GM21717 (cell line): ENCODE results near the gene SPSB1.

Experiments used
- ATAC-seq: cut with Tn5 transposase; IDR thresholded peaks from one replicate; pipeline ENCODE4 v1.9.1; 2021; ENCODE audit warnings: mild to moderate bottlenecking, moderate library complexity; ENCODE audit not compliant: unreplicated experiment

Gene SPSB1

DNA sequence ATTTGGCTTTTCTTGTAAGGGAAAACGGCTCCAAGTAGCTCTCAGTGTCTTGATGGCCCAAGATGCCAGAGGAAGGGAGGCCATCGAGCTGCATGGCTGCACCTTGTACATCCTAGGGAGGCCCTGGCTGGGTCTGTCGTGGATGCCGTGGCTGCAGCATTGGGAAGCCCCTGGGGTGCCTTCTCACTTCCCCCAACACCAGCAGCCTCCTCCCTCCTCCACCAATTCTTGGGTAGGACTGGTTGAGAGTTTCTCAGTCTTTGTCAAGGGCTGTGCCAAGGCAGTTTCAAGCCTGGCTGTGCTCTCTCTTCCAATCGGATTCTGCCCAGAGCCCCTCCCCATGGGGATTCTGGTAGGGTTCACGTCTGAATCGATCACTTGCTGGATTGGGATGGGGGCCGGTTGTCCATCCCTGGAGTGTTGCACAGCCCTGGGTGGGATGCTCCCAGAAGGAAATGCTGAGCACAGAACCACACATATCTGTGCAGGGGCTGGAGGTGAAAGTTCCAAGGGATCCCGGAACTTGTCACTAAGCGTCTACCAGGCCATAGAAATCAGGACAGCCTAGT is 14.0 kb upstream of the SPSB1 start:
- ATAC-seq: no peak

- ATAC-seq: no peak
These were observed 13.4 kb upstream of the SPSB1 start for GRCh38 chr1:9279172-9279840.

DNA sequence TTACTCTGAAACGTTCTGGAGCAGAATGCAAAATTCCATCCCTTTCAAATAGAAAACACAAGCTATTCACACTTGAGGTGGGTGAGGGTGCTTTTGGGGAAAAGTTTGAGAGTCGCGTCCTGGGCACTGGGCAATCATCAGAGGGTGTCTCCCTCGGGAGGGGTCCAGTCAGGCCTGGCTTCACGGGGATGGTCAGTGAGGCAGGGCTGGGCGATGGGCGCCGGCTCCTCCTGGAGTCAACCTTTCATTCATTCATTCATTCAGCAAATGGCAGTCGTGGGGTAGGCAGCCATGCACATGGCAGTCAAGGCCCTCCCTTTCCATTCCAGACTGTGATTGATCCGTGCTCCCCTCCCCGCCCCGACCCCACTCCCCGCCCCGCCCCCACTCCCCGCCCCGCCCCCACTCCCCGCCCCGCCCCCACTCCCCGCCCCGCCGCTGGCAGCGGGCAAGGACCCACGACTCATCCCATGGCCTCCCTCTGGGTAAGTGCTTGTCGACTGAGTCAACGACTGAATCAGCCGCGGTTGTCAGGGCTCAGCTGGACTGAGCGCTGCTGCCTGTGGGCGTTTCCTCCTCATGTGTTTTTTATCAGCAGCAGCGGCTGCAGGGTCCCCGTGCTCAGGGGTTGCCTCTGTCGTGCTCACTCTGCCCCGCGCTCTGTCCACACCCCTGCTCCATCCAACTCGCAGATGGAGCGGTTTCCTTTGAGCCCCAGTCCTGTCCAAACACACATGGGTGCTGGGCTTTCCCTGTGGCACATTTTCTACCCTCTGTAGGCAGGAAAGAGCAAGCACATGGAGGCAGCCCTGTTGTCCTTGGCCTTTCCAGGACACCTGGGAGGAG is 12.5 kb upstream of the SPSB1 start:
- ATAC-seq: no peak

DNA sequence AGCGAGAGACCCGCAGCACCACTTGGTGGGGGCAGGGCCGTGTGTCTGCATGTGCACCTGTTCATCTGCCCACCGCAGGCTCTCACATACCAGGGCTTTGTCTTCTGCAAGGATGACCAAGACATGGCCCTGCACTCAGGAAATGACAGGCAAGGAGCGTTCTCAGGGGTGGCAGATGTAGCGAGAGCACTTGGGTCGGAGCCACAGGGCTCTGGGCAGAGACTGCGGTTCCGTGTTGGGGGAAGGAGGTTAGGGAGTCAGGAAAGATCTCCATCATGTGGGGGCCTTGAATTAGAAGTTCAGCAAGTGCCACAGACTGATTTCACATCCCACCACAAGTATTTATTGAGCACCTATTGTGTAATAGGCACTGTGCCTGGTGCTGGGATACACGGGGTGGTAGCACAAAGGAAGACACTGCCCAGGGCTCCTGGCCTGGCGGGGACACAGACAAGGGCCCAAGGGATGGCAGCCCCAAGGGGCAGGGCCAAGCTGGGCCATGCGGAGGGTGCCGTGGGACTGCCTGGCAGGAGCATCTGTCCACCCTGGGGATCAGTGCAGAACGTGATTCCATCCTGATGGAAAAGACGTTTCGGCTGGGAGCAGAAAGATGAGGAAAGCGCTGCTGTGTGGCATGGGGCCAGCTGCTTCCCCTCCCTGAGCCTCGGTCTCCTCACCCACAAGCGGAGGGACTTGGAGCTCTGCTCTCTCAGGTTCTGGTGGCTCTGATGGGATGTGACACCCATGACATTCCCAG is 11.4 kb upstream of the SPSB1 start:
- ATAC-seq: no peak

DNA sequence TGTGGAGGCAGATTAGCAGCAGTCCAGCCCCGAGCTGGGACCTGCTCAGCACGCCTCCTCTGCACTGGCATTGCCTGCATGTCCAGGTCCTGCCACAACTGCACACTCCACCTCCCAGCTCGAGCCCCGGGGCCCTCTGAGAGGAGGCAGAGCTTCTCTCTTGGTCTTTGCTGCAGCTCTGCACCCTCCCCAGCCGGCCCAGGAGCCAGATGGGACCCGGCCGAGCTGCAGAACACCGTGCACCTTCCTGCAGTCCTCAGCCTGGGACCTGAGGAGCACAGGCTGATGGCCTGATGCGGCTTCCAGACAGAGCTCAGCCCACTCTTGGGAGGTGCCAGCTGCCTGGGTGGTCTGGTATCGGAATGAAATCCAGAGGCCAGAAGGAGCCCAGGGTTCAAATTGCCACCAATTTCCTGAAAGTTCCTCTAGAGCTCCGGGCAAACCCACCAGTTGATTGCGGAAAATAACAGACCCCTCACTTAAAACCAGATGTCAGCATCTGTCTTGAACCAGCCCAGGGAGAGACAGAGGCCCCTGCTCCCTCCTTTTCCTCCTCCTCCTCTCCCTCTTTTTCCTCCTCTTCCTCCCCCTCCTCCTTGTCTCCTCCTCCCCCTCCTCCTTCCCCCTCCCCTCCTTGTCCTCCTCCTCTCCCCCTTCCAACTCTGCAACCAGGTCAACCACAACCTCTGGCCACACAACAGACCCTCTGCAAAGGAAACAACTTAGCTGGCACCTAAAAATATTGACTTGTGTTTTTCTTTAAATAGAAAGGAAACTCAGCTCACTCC is 10.6 kb upstream of the SPSB1 start:
- ATAC-seq: no peak

GRCh38 chr1:9282696-9282955 is 10.1 kb upstream of the SPSB1 start:
- ATAC-seq: no peak

DNA sequence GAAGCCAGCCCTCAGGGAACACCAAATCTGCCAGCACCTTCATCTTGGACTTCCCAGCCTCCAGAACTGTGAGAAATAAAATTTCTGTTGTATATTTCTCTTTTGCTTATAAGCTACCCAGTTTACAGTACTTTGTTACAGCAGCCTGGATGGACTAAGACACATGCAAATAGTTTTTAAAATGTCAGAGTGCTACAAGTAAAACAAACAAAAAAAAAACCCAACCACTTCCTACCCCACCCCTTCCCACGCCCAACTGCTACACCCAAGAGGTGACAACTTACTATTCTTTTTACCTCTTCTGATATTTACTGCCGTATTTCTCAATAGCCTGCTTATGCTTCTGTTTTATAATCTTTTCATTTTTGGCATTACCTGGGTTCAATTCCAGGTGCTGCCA is 8.6 kb upstream of the SPSB1 start:
- ATAC-seq: no peak

DNA sequence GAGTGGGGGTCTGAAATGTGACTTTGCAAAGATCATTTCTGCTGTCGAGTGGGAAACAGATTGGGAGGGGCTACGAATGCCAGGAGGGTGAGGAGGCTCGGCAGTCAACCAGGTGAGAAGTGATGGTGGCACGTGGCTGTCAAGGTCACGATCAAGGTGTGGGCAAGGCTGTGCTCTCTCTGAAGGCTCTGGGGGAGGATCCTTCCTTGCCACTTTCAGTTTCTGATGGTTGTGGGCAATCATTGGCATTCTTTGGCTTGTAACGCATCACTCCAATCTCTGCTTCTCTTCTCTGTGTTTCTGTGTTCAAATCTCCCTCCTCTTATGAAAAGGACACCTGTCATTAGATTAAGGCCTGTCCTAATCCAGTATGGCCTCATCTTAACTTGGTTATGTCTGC is 6.1 kb upstream of the SPSB1 start:
- ATAC-seq: no peak

DNA sequence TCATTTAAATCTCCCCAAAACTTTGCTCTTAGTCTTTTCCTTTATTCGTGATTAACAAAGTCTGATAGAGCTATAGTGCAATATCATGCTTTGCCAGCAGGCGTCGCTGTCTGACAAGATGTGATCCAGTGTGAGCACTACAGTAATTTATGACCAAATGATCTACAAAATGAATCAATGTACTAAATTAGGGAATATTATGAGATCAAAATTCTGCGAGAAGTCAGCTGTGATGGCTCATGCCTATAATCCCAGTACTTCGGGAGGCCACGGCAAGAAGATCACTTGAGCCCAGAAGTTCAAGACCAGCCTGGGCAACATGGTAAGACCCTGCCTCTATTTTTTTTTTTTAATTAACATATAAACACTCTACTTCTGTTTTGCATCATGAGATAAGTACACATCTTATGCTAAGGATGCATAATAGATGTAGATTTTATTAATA is 3.6 kb upstream of the SPSB1 start:
- ATAC-seq: no peak

DNA sequence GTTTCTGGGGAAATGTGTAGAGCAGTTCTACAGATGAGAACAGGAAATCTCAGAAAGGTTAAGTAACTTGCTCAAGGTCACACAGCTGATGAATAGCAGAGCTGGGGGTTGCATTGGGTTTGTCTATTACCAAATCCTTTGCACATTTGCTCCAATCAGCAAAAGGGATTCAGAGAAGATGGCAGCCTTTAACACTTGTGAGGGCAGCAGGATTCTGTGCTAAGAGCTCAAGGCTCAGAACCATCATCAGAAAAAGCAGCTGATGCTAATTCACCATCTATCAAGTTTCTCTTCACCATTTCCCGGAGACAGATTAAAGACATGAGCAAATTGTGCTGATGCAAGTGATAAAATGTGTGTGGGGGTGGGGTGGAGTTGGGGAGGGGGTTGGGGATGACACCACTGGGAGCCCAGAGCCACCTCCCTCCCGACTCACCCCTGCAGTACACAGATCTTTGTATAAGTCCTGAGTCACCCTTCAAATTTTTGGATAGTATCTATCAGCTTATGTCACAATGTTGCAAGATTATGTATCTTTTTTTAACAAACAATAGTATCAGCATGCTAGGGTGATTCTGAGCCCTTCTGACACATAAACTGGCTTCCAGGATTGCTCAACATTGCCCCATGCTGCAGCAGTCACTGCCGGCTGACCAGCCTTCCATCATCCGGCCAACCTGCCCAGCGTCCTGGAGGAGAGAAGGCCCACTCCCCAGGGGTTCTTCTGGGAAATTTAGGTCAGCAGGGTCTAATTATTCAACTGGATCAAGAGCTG is 2.8 kb upstream of the SPSB1 start:
- no peak for ATAC-seq

- ATAC-seq: no peak
These were observed 757 bp upstream of the SPSB1 start for GRCh38 chr1:9291914-9292360.

DNA sequence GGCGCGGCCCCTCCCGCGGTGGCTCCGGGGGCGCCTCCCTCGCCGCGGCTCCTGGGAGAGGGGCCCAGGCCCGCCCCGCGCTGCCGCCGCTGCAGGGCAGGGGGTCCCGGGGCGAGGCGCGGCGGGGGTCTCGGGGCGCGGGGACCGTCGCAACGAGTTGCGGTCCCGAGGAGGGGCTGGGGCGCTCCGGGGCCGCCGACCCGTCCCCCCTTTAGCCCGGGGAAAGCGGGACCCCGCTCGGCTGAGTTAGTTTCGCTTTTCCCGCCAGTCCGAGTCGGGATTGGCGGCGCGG is 493 bp downstream of the SPSB1 start:
- ATAC-seq: no peak

GRCh38 chr1:9293533-9294404 is 1.1 kb downstream of the SPSB1 start:
- no peak for ATAC-seq

DNA sequence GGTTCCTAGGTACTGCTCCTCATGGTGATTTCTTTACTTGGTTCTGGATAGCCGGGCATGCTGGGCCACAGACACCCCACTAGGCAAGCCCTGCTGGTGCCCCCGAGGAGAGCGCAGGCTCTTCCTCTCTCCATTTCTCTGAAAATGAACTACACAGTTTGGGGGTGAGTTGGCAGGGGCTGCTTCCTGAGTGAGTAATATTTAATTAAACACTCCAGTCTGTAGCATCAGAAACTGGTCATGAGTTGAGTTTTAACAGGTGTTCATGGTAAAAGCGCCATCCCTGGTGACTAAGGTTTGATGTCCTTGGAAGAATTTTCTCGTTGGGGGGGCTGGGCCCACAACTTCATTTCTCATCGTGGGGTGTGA is 1.7 kb downstream of the SPSB1 start:
- ATAC-seq: no peak

DNA sequence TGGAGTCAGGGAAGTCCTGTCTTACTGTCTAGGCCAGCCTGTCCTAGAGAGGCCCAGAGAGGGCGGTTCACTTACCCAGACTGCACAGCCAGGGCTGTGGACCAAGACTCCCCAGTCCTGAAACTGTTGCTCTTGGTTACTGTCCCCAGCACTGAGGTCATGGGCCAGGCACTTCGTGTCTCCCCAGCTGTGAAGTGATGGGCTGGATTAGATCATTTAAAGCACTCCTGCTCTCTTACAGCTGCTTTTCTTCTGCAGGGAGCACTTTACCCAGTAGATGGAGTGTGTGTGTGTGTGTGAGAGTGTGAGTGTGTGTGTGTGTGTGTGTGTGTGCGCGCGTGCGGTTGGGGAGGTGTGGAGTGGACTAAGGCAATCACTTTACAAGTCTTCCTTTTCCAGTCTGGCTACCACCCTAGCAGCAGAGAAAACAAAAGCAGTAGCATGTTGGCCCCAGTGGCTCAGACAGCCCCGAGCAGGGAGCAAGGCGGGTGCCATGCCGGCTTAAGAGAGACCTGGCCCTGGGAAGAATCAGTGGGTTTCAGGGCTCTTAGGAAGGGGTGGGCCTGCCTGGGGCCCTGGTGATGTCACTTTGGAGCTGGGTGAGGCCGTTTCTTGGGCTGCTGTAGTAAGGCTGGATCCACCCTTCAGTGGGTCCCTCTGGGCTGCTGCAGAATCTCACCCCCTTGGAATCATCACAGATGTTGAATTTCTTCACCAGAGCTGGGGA is 2.4 kb downstream of the SPSB1 start:
- ATAC-seq: no peak

DNA sequence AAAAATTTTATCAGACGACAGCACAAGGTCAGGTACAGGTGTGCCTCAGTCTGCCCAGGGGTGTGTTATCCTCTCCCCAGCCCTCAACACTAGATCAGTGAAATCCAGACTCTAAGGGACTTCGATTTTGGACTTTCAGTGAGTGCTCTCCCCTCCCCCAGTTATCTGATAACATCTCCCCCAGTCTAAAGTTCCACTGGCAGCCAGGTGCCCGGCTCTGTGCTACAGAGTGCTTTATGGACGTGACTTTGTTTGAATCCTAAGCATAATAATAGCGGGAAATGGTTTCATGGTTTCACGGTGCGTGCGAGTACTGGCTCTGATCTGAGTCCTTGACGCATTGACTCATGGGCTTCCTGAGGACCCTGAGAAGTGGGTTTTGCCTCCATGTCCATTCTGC is 3.2 kb downstream of the SPSB1 start:
- no peak for ATAC-seq

GRCh38 chr1:9296850-9297249 is 4.2 kb downstream of the SPSB1 start:
- ATAC-seq: no peak

- ATAC-seq: no peak
These were observed 5.1 kb downstream of the SPSB1 start for GRCh38 chr1:9297831-9298230.

DNA sequence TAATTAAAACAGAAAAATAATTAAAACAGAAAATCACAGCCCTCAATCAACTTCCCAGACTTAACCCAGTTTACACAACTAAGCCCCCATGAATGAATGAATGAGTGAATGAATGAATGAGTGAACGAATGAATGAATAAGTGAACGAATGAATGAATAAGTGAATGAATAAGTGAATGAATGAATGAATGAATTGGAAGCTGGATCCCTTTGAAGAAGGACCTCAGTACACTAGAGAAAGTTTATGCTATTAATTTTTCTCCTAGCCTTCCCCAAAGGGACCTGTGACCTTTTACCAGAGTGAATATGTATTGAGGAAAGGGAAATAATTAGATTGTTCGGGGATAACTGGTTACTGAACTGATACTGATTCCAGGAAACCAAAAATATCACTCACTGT is 5.6 kb downstream of the SPSB1 start:
- ATAC-seq: no peak
